KMS-11 (cell line): ENCODE measurements around the gene CSHL1.

Experiments used
- H2AFZ ChIP-seq: fragments of 200-600 bp; sonication (generic); 2 replicates; pipeline ENCODE4 v1.6.1; 2016; ENCODE audit warnings: antibody characterized with exemption, mixed run types, low read depth
- H3K27ac ChIP-seq: fragments of 200-600 bp; sonication (generic); 2 replicates; pipeline ENCODE4 v1.6.1; 2016; ENCODE audit warnings: mild to moderate bottlenecking, mixed run types
- H3K27me3 ChIP-seq: fragments of 200-600 bp; sonication (generic); 2 replicates; pipeline ENCODE4 v1.6.1; 2017; ENCODE audit warnings: mild to moderate bottlenecking, low read depth, mixed run types, moderate library complexity; ENCODE audit not compliant: insufficient read depth
- H3K36me3 ChIP-seq: fragments of 200-600 bp; sonication (generic); 2 replicates; pipeline ENCODE4 v1.6.1; 2017; ENCODE audit warnings: mild to moderate bottlenecking, mixed run types; ENCODE audit not compliant: insufficient read depth
- H3K4me1 ChIP-seq: fragments of 200-600 bp; sonication (generic); 2 replicates; pipeline ENCODE4 v1.6.1; 2016; ENCODE audit warnings: mild to moderate bottlenecking, low read depth, mixed run types; ENCODE audit not compliant: poor library complexity, severe bottlenecking
- H3K4me2 ChIP-seq: fragments of 200-600 bp; sonication (generic); 2 replicates; pipeline ENCODE4 v1.7.0; 2016; ENCODE audit warnings: mild to moderate bottlenecking, mixed run types
- H3K4me3 ChIP-seq: fragments of 200-600 bp; sonication (generic); IDR thresholded peaks from 2 replicates; pipeline ENCODE4 v1.6.1; 2017; ENCODE audit warnings: low read depth, low read length, mixed read lengths; ENCODE audit not compliant: insufficient read depth
- H3K79me2 ChIP-seq: fragments of 200-600 bp; sonication (generic); 2 replicates; pipeline ENCODE4 v1.6.1; 2016; ENCODE audit warnings: low read depth, mixed run types; ENCODE audit not compliant: insufficient read depth
- H3K9ac ChIP-seq: fragments of 200-600 bp; sonication (generic); 2 replicates; pipeline ENCODE4 v1.6.1; 2016; ENCODE audit warnings: mild to moderate bottlenecking, mixed run types
- H4K20me1 ChIP-seq: fragments of 200-600 bp; sonication (generic); 2 replicates; pipeline ENCODE4 v1.6.1; 2016; ENCODE audit warnings: mild to moderate bottlenecking, mixed run types; ENCODE audit not compliant: insufficient read depth
- TF ChIP-seq, protein P1 (sequence below): fragments of 200-600 bp; sonication (generic); conservative IDR thresholded peaks from 2 replicates; pipeline ENCODE4 v1.6.1; 2017; ENCODE audit warnings: low read depth, mild to moderate bottlenecking, antibody characterized with exemption, low read length, moderate library complexity, mixed read lengths

Gene CSHL1

DNA sequence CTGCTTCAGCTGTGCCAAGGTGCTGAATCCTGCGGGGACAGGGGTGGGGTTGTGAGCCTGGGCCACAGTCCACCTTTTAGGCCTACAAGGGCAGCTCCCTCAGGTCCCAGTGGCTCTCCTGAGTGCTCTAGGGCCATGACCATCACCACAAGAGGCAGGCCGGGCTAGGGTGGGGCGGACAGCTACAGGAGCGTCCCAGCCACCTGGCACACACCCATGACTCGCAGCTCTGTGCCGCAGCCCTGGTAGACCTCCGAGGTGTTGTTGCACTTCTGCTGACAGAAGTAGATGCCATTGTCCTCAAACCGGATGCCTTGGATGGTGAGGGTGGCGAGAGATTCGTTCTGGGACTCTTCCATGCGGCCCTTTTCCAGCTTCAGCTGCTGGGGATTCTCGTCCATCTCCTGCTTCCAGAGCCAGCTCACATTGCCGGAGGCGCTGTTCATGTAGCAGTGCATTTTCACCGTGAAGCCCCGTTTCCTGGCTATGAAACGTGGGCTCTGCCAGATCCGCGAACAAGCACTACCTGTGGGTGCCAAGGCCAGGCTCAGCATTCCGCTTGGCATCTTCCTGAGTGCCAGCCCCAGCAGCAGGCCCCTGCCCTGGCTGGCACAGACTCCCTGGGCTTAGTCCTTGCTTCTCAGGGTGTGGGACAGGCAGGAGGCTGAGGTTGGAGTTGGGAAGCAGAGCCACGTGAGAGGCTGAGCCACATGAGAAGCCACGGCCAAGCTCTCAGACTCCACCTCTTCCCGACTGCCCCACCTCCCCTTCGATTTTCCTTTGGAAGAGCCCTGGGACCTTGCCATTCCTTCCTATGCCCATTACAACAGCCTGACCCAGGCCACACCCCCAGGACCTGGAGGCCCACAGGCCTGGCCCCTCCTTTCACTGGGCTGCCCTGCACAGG, 19.1 kb upstream of the CSHL1 start:
- no peaks in the 10 kb centered on the region for H3K4me1 ChIP-seq
- H2AFZ ChIP-seq = no peak overlapping the region
- no peaks in the 10 kb centered on the region for H3K36me3 ChIP-seq
- H3K27me3 ChIP-seq = no peaks in the 10 kb centered on the region
- no peak overlapping the region for H3K4me2 ChIP-seq
- TF ChIP-seq, protein P1, sequence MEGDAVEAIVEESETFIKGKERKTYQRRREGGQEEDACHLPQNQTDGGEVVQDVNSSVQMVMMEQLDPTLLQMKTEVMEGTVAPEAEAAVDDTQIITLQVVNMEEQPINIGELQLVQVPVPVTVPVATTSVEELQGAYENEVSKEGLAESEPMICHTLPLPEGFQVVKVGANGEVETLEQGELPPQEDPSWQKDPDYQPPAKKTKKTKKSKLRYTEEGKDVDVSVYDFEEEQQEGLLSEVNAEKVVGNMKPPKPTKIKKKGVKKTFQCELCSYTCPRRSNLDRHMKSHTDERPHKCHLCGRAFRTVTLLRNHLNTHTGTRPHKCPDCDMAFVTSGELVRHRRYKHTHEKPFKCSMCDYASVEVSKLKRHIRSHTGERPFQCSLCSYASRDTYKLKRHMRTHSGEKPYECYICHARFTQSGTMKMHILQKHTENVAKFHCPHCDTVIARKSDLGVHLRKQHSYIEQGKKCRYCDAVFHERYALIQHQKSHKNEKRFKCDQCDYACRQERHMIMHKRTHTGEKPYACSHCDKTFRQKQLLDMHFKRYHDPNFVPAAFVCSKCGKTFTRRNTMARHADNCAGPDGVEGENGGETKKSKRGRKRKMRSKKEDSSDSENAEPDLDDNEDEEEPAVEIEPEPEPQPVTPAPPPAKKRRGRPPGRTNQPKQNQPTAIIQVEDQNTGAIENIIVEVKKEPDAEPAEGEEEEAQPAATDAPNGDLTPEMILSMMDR = no peak
- no peak overlapping the region for H3K4me3 ChIP-seq
- no peak overlapping the region for H3K27ac ChIP-seq
- no peak overlapping the region for H3K9ac ChIP-seq
- no peaks in the 10 kb centered on the region for H3K79me2 ChIP-seq
- no peaks in the 10 kb centered on the region for H4K20me1 ChIP-seq

DNA sequence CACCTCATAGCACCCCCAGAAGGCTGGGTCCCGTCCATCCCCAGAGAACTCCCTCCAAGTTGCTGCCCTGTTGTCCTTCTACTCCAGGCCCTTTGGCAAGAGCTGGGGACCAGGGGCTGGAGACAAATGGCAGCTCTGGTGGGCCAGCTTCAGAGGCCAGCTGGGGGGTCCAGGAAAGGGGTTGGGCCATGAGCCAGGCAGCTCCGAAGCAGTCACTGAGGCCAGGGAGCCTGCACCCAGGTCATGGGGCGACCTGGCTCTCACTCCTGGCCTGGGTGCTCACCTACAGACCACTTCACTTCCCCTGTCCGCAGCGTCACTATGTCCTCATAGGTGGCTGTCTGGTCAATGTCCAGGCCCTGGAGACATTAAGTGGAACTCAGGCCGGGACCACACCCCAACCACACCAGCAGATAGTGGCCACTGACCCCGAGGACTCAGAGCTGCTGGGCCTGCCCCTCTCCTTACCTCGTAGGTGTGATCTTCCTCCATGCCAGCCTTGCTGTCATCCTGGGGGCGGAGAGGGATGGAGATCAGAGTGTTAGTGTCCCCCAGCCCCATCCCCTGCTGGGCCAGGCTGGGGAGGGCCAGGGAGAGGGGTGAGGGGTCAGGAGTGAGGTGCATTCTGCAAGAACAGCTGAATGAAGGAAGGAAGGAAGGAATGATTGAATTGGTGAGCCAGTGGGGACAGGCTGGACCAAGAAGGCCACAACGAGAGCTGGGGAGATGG, 18.1 kb upstream of the CSHL1 start:
- TF ChIP-seq, protein P1 = no peak
- Histone ChIP-seq H3K9ac (no peak overlapping the region), H3K4me2 (no peak overlapping the region), H3K36me3 (no peaks in the 10 kb centered on the region), H3K4me1 (no peaks in the 10 kb centered on the region), H3K4me3 (no peak overlapping the region), H3K79me2 (no peaks in the 10 kb centered on the region), H3K27ac (no peak overlapping the region), H2AFZ (no peak overlapping the region), H3K27me3 (no peaks in the 10 kb centered on the region), H4K20me1 (no peaks in the 10 kb centered on the region)

DNA sequence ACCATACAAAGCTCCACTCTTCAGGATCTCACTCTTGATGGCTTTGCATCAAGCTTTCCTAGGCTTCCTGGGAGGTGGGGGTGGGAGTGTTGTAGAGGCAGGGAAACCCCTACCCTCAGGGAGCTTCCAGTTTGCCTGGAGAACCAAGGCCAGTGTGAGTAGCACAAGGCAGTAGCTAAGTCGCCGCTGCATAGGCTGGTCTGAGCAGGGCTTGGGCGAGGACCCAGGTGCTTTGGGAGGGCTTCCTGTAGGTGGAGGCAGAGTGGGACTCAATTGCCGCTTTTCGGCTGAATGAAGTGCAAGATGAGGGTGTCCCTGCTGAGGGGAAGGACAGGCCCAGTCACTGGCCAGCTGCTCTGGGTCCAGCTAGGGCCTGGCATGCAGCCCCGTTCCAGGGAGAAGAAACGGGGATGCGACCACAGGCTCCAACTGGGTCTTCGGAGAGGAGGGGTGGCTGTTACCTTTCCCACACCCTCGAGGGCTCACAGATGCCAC, 17.2 kb upstream of the CSHL1 start:
- H3K27ac ChIP-seq = no peak overlapping the region
- no peaks in the 10 kb centered on the region for H3K36me3 ChIP-seq
- H3K79me2 ChIP-seq = no peaks in the 10 kb centered on the region
- no peak overlapping the region for H2AFZ ChIP-seq
- no peaks in the 10 kb centered on the region for H3K27me3 ChIP-seq
- no peak overlapping the region for H3K9ac ChIP-seq
- H3K4me3 ChIP-seq = no peak overlapping the region
- TF ChIP-seq, protein P1 = no peak
- no peaks in the 10 kb centered on the region for H4K20me1 ChIP-seq
- H3K4me1 ChIP-seq = no peaks in the 10 kb centered on the region
- H3K4me2 ChIP-seq = no peak overlapping the region

DNA sequence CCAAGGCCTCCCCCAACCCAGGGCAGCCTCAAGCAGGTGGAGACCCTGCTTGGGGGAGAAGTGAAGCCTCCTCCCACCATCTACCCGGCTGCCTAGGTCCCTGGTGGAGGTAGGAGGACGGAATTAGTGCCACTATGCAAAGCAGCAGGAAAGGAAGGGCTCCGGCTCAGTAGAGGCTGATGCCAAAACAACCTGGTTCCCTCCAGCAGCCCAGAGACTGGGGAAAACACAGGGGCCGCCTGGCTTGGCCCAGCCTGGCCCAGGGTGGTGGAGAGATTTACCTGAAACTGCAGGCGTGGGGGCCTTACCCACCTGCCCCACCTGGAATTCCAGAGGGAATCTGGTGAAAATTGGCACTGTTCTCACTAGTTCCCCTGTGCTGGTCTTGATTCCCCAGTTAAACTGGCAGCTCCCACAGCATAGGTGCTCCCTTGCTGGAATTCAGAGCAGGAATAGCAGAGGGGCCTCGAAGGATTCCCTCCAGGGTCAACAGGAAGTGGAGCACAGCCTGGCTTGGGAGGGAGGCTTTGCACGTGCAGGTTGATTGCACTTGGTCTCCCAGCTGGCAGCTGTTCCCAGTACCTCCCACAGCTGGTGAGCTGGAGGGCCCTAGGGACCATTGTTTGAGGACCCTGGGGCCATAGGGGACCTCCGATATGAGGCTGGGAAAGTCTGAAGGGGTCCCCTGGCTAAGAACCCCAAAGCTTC, 16.6 kb upstream of the CSHL1 start:
- Histone ChIP-seq H3K4me2 (no peak overlapping the region), H3K9ac (no peak overlapping the region), H2AFZ (no peak overlapping the region)

More for the DNA sequence above, 16.6 kb upstream of the CSHL1 start:
- Histone ChIP-seq H3K4me1 (no peaks in the 10 kb centered on the region), H3K36me3 (no peaks in the 10 kb centered on the region), H3K79me2 (no peaks in the 10 kb centered on the region), H3K27ac (no peak overlapping the region), H3K4me3 (no peak overlapping the region), H3K27me3 (no peaks in the 10 kb centered on the region), H4K20me1 (no peaks in the 10 kb centered on the region)
- TF ChIP-seq, protein P1 = no peak
